Stomach (tissue), 9 donors: Measurements from ENCODE around the gene INSYN2B. TPM values are rescaled to one million over a fixed set of nuclear protein-coding genes. Genes with fewer than 3 reads are reported as not detected.
A peak's percentile ranks its signal among the peaks of the same experiment; 100 is the strongest.

Experiments
- DNase-seq, 2 donors: peaks; one replicate each; pipeline versions ENCODE4 v3.0.0 to v3.0.0-alpha.2; 2013 to 2019
- H3K27ac ChIP-seq, 5 donors: fragments of 200-600 bp in 4 of 5; sonication (generic) in 4 of 5; one replicate each; pipeline ENCODE4 v1.5.1; 2013 to 2019; ENCODE audit warnings: mild to moderate bottlenecking in 1 of 5, moderate library complexity in 1 of 5
- H3K27me3 ChIP-seq, 3 donors: fragments of 200-600 bp; sonication (generic); one replicate each; pipeline ENCODE4 v1.5.1; 2017 to 2019; ENCODE audit warnings: mixed run types in 1 of 3
- H3K36me3 ChIP-seq, 4 donors: fragments of 200-600 bp; sonication (generic); 1 replicate in 3 of 4; 2 replicates in 1 of 4; pipeline ENCODE4 v1.5.1; 2016 to 2019
- H3K4me1 ChIP-seq, 4 donors: fragments of 200-600 bp; sonication (generic); one replicate each; pipeline ENCODE4 v1.5.1; 2016 to 2019
- H3K4me3 ChIP-seq, 4 donors: fragments of 200-600 bp; sonication (generic) in 3 of 4; one replicate each; pipeline ENCODE4 v1.5.1; 2016 to 2019; ENCODE audit warnings: mild to moderate bottlenecking in 1 of 4
- H3K9me3 ChIP-seq, 4 donors: fragments of 200-600 bp; sonication (generic); one replicate each; pipeline ENCODE4 v1.5.1; 2016 to 2019
- CTCF ChIP-seq, 7 experiments: fragments of 450-650 bp in 4 of 7; fragments of 200-600 bp in 3 of 7; sonication (generic) in 3 of 7; IDR thresholded peaks; one replicate each; pipeline ENCODE4 v1.5.1; 2016 to 2019; ENCODE audit warnings: antibody characterized with exemption in 7 of 7, control low read depth in 2 of 7, mild to moderate bottlenecking in 1 of 7
- EP300 ChIP-seq: sonication (generic); formaldehyde crosslinking; IDR thresholded peaks from one replicate; pipeline ENCODE4 v1.6.1; 2017; ENCODE audit warnings: antibody characterized with exemption
- POLR2A ChIP-seq, 4 donors: fragments of 450-650 bp; IDR thresholded peaks; one replicate each; pipeline ENCODE4 v1.6.1; 2016; ENCODE audit warnings: antibody characterized with exemption in 4 of 4, control low read depth in 2 of 4, mild to moderate bottlenecking in 1 of 4, moderate library complexity in 1 of 4
- POLR2AphosphoS5 ChIP-seq, 3 donors: sonication (generic); formaldehyde crosslinking; IDR thresholded peaks; one replicate each; pipeline ENCODE4 v1.6.1; 2016; ENCODE audit warnings: antibody characterized with exemption in 3 of 3
- WGBS, 5 donors: extraction: QIAGEN DNeasy Blood & Tissue Kit in 3 of 5; methylation state at CpG; one replicate each; pipeline versions ENCODE4 v1.1.5 to v1.1.7; 2013 to 2018; 5-methylcytosine and 5-hydroxymethylcytosine counted together
- intact Hi-C: fragments of 100-400 bp; cut with DNase I; formaldehyde crosslinking; loops from one replicate; pipeline ENCODE4 v1.15.1; 2023; ENCODE audit warnings: low total_unique reads
- polyA plus RNA-seq, 3 donors: library from polyadenylated mRNA; stranded (reverse); fragments of 200-250 nt; gene quantifications; one replicate each; pipeline ENCODE4 v1.2.3, GENCODE V29; 2013
- total RNA-seq, 5 donors: library from RNA; depleted of rRNA; stranded (reverse); fragments of >200 nt; gene quantifications; one replicate each; pipeline versions ENCODE4 v1.1.0 to v1.2.3, GENCODE V29; 2014 to 2016
- donor health status: healthy with polysubstance abuse.
- donor health status: Bipolar disorder and iron deficiency.
- donor health status: healthy.

INSYN2B gene
- total and polyA plus RNA-seq, 8 donors = 0.18 to 0.19 TPM; not detected in 6

DNA sequence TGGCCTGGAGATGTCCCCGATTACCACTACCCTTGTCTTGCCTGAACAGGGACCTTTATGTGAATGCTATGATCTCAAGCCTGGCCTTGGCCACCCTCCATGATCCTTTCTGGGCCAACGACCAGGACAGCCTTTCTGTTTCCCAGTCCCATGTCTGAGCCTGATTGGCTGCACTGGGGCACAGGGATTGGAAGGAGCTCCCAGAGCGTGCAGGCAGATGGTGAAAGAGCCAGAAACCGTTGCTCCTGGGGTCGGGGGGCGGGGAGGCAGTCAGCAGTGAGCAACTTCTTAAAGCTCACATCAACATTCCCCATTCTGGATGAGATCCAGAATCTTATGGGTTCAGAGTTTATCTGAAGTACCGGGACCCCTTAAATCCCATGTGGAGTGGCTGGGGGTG is 84.4 kb downstream of the INSYN2B start:
- Histone ChIP-seq H3K4me1 (no peaks in the 10 kb centered on the region), H3K36me3 (no peaks in the 10 kb centered on the region), H3K27me3 (peaks cover 0 to 7% (median 0%) of the 10 kb centered on the region in 3 donors), H3K9me3 (no peaks in the 10 kb centered on the region), H3K27ac (no peak overlapping the region), H3K4me3 (no peak overlapping the region)
- DNase-seq = peak in 1 of 2 donors; percentile 16
- TF ChIP-seq EP300 (no peak), POLR2A (IDR thresholded peaks at IDR 0.05) (no peak), POLR2AphosphoS5 (IDR thresholded peaks at IDR 0.05) (no peak), CTCF (IDR thresholded peaks at IDR 0.05) (no peak)
- intact Hi-C loops = no loop called here
- WGBS, 5 donors = 52 to 67% (median 62%) methylated on average over 7 of the region's 7 CpGs

DNA sequence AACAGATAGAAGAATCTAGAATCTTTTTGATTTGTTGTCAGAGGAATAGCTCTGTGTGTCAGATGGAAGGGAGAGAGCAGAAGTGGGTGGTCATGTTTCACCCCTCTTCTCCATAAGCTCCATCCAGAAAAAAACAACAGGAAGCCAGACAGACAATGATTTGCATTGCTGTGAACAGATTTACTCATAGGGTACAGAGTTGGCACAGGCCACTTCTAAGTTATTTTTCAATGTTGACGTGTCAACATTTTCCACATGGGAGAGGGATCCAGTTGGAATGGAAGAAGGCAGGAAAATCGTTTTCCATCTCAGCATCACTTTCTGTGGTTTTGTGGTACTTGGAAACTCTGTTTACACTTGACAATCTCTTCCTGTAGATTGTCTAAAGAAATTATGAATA is 86.7 kb downstream of the INSYN2B start:
- no peak for DNase-seq
- TF ChIP-seq CTCF (IDR thresholded peaks at IDR 0.05) = no peak
- no peak for TF ChIP-seq EP300
- no peak for TF ChIP-seq POLR2A (IDR thresholded peaks at IDR 0.05)
- no peak for TF ChIP-seq POLR2AphosphoS5 (IDR thresholded peaks at IDR 0.05)
- H3K9me3 ChIP-seq = no peaks in the 10 kb centered on the region
- intact Hi-C loops = no loop called here
- no peak overlapping the region for H3K27ac ChIP-seq
- H3K36me3 ChIP-seq = no peaks in the 10 kb centered on the region
- no peaks in the 10 kb centered on the region for H3K4me1 ChIP-seq
- H3K27me3 ChIP-seq = peaks cover 0 to 7% (median 0%) of the 10 kb centered on the region in 3 donors
- WGBS, 5 donors = 52 to 67% (median 57%) methylated on average over 2 of the region's 2 CpGs
- H3K4me3 ChIP-seq = no peak overlapping the region

- H3K27ac ChIP-seq = no peak overlapping the region
- H3K27me3 ChIP-seq = peaks cover 0 to 7% (median 0%) of the 10 kb centered on the region in 3 donors
- intact Hi-C loops = no loop called here
- H3K4me3 ChIP-seq = no peak overlapping the region
- H3K36me3 ChIP-seq = no peaks in the 10 kb centered on the region
- no peaks in the 10 kb centered on the region for H3K9me3 ChIP-seq
- DNase-seq = no peak
- TF ChIP-seq EP300 (no peak), CTCF (IDR thresholded peaks at IDR 0.05) (no peak), POLR2A (IDR thresholded peaks at IDR 0.05) (no peak), POLR2AphosphoS5 (IDR thresholded peaks at IDR 0.05) (no peak)
- H3K4me1 ChIP-seq = no peaks in the 10 kb centered on the region
Measured at GRCh38 chr5:169893010-169893409, 87.3 kb downstream of the INSYN2B start.

- H3K9me3 ChIP-seq = no peaks in the 10 kb centered on the region
- H3K4me3 ChIP-seq = no peak overlapping the region
- H3K27ac ChIP-seq = no peak overlapping the region
- WGBS, 5 donors = 76 to 84% (median 77%) methylated on average over 4 of the region's 4 CpGs
- TF ChIP-seq CTCF (IDR thresholded peaks at IDR 0.05) (no peak), POLR2AphosphoS5 (IDR thresholded peaks at IDR 0.05) (no peak), POLR2A (IDR thresholded peaks at IDR 0.05) (no peak), EP300 (no peak)
- intact Hi-C loops = no loop called here
- no peaks in the 10 kb centered on the region for H3K27me3 ChIP-seq
- no peak for DNase-seq
- H3K4me1 ChIP-seq = no peaks in the 10 kb centered on the region
- no peaks in the 10 kb centered on the region for H3K36me3 ChIP-seq
Measured at GRCh38 chr5:169889572-169889971, 90.7 kb downstream of the INSYN2B start.
